Airway epithelial cell (primary cell): Measurements from ENCODE around the gene RNF222. TPM values are rescaled to one million over a fixed set of nuclear protein-coding genes. Genes with fewer than 3 reads are reported as not detected.

ENCODE experiments used
- total RNA-seq: library from RNA; depleted of rRNA; stranded (reverse); fragments of >200 nt; gene quantifications from 2 replicates; pipeline ENCODE4 v1.2.3, GENCODE V29; 2015

Gene RNF222, protein sequence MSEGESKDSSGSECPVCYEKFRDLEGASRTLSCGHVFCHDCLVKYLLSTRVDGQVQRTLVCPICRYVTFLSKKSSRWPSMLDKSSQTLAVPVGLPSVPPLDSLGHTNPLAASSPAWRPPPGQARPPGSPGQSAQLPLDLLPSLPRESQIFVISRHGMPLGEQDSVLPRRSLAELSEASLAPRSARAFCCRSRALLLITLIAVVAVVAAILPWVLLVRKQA
- total RNA-seq = 1.4 and 2.2 TPM in 2 replicates

DNA sequence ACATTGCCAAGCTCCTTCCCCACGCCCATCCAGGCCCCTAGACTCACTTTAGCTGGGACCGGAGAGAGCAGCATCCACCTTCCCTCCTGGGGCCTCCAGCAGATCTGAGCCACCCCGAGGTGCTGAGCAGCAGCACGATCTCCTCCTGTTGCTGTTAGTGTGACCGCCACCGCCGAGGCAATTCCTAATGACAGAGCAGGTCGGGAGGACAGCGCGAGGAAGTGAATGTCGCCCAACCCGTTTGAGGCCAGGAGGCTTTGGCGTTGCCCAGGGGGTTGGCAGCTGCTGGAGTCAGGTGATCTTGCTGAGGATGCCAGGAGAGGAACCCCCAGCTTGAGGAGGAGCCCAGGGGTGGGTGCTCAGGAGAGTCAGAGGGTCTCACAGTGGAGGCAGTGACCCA lies at the start of gene RNF222:
Gene RNF222 (minus strand): TSS at position 192 of the 400 bp plus-strand sequence. CDS start 4,366 bp downstream, outside the sequence.

DNA sequence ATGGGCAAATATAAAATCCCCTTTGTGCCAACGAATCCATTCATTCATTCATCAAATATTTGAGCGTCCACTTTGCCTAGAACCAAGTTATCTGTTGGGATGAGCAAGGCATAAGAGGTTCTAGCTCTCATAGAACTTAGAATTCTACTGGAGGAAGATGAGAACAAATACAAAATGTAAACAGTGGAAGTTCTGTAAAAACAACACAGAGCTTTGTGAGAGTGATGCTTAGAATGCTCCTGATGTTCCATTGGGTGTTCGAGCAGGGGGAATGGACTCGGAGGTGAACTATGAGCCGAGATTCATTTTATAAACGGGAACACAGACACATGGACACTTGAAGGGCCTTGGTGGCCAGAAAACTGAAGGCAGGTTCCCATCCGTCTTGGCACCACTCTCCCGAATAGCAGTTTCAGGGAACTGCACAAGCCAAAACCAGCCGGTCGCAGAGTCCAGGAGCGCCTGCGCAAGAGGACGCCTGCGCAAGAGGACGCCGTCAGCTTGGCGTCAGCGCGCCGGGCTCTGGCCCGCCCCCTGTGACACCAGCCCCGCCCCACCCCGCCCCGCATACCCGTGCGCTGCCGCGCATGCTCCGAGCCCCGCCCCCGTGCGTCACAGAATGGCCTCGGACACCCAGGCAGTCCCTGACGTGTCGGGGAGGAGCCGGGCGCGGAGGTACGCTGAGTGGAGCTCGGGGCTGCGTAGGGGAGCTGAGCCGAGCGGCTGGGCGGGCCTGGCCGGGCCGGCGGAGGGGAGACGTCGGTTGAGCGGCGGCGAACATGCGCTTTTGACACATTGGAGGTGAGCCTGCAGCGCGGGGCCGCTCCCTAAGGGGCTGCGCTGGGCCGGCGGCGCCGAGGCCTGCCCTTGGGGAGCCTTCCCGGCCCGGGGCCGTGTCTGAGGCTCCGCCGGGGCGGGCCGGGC lies 37.9 kb upstream of the RNF222 start, which contains the start of gene NDEL1:
Gene NDEL1 (plus strand): TSS at position 640 of the 924 bp plus-strand sequence. CDS start 8,388 bp downstream, outside the sequence.

GRCh38 chr17:8383143-8383822 lies 14.3 kb downstream of the RNF222 start, which contains the start of gene RPL26:
Gene RPL26, minus strand, starts transcription at chr17:8383193. Its CDS starts 883 bp downstream, at chr17:8382310.

DNA sequence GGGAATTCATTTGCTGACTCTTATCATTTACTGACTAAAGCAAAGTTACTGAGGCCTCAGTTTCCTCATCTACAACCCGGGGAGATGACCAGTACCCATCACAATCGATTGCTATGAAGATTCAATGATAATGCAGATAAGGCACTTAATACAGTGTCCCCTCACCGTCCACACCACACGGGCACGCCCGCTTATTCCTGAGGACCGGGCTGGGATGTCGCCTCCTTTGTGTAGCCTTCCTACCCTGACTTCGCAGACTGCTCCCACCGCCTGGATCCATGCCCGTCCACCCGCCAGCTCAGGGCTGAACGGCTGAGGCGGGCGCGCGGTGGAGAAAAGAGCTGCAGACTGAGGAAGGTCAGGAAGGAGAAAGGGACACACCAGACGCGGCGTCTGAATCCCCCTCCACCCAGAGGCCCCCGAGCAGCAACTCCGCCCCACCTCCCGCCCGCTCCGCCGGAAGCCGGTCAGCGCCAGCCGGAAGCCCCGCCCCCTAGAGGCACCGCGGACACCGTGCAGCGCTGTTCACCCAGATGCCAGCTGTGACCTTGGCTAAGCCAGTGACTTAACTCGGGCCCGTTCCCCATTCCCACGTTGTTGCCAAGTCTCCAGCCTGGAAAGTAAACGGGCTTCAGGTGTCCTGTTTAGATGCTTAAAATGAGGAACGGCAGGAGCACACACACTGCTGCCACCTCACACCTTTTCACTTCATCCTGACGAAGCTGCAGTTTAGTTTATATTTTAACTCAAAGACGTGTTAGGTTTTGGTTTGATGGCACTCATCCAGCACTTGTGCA lies 21.2 kb downstream of the RNF222 start, which contains the start of gene KRABD2:
Gene KRABD2 (minus strand): TSS at position 434 of the 797 bp plus-strand sequence.

Other genes with a start within 250 kb of the RNF222 start
- 47.4 and 70.4 TPM in 2 replicates for gene PER1, start 245.4 kb downstream of the RNF222 start, total RNA-seq
- gene VAMP2, start 234.9 kb downstream of the RNF222 start, total RNA-seq = 3.3 and 5.9 TPM in 2 replicates
- gene TMEM107, start 221.4 kb downstream of the RNF222 start, total RNA-seq = 41.7 and 46.1 TPM in 2 replicates
- 13.0 and 16.8 TPM in 2 replicates for gene BORCS6, start 207.6 kb downstream of the RNF222 start, total RNA-seq
- 58.2 and 59.1 TPM in 2 replicates for gene AURKB, start 187.3 kb downstream of the RNF222 start, total RNA-seq
- gene CTC1, start 149.8 kb downstream of the RNF222 start, total RNA-seq = 9.0 and 11.6 TPM in 2 replicates
- gene PFAS, start 148.5 kb downstream of the RNF222 start, total RNA-seq = 27.0 and 28.1 TPM in 2 replicates
- gene RANGRF, start 109.2 kb downstream of the RNF222 start, total RNA-seq = 23.9 and 24.3 TPM in 2 replicates
- 0.78 and 0.93 TPM in 2 replicates for gene SLC25A35, start 102.4 kb downstream of the RNF222 start, total RNA-seq
- not detected in 2 replicates for gene ARHGEF15, start 87.6 kb downstream of the RNF222 start, total RNA-seq
- not detected in 2 replicates for gene ODF4, start 58.0 kb downstream of the RNF222 start, total RNA-seq
- gene RPL26, start 14.6 kb downstream of the RNF222 start, total RNA-seq = 3,396 and 4,896 TPM in 2 replicates
- 40.9 and 42.5 TPM in 2 replicates for gene NDEL1, start 38.1 kb upstream of the RNF222 start, total RNA-seq
- gene MYH10, start 232.9 kb upstream of the RNF222 start, total RNA-seq = 53.5 and 68.9 TPM in 2 replicates